GM23338 (cell line): ENCODE measurements around the gene SPRR2B. TPM values are rescaled to one million over a fixed set of nuclear protein-coding genes. Genes with fewer than 3 reads are reported as not detected.
A peak's percentile ranks its signal among the peaks of the same experiment; 100 is the strongest.
"Not testable (repeated sequence)": the region's sequence is repeated elsewhere in the genome, so short reads cannot be mapped to it uniquely, and the experiment has no call there.

Experiments
- ATAC-seq: fragments of 200-7000 bp; cut with Tn5 transposase; 3 replicates; pipeline ENCODE4 v1.9.1; 2020
- DNase-seq: peaks from one replicate; pipeline ENCODE4 v3.0.0-alpha.2; 2015; ENCODE audit warnings: low spot score
- H2AFZ ChIP-seq: fragments of 200-600 bp; sonication (generic); 2 replicates; pipeline ENCODE4 v1.8.0; 2016; ENCODE audit warnings: antibody characterized with exemption, mild to moderate bottlenecking, moderate library complexity
- H3F3A ChIP-seq: fragments of 200-600 bp; sonication (generic); replicated peaks from 2 replicates; pipeline ENCODE4 v1.8.0; 2017; ENCODE audit warnings: antibody characterized with exemption, mixed run types, low read depth
- H3K27ac ChIP-seq: fragments of 200-600 bp; sonication (generic); 2 replicates; pipeline ENCODE4 v1.6.1; 2016; ENCODE audit warnings: low read depth
- H3K27me3 ChIP-seq: fragments of 200-600 bp; sonication (generic); 2 replicates; pipeline ENCODE4 v1.8.0; 2016; ENCODE audit warnings: mild to moderate bottlenecking, mixed run types, moderate library complexity; ENCODE audit not compliant: insufficient read depth
- H3K36me3 ChIP-seq: fragments of 200-600 bp; sonication (generic); 2 replicates; pipeline ENCODE4 v1.8.0; 2016; ENCODE audit warnings: mild to moderate bottlenecking; ENCODE audit not compliant: insufficient read depth
- H3K4me1 ChIP-seq: fragments of 200-600 bp; sonication (generic); 2 replicates; pipeline ENCODE4 v1.8.0; 2016; ENCODE audit warnings: mild to moderate bottlenecking, moderate library complexity; ENCODE audit not compliant: insufficient read depth
- H3K4me2 ChIP-seq: fragments of 200-600 bp; sonication (generic); 2 replicates; pipeline ENCODE4 v1.7.1; 2017; ENCODE audit warnings: mixed run types
- H3K4me3 ChIP-seq: fragments of 200-600 bp; sonication (generic); 2 replicates; pipeline ENCODE4 v1.6.1; 2016; ENCODE audit warnings: mixed run types
- H3K79me2 ChIP-seq: fragments of 200-600 bp; sonication (generic); replicated peaks from 2 replicates; pipeline ENCODE4 v1.8.0; 2017; ENCODE audit warnings: mild to moderate bottlenecking; ENCODE audit not compliant: insufficient read depth
- H3K9me2 ChIP-seq: fragments of 200-600 bp; sonication (generic); 2 replicates; pipeline ENCODE4 v1.8.0; 2017; ENCODE audit not compliant: insufficient read depth
- H4K20me1 ChIP-seq: fragments of 200-600 bp; sonication (generic); replicated peaks from 2 replicates; pipeline ENCODE4 v1.8.0; 2017; ENCODE audit warnings: mild to moderate bottlenecking; ENCODE audit not compliant: insufficient read depth
- H3K27ac Mint-ChIP-seq: 2 replicates; pipeline ENCODE4 v1.8.0; 2020; ENCODE audit warnings: inconsistent platforms, mild to moderate bottlenecking, moderate library complexity, mixed read lengths
- H3K27me3 Mint-ChIP-seq: 3 replicates; pipeline ENCODE4 v1.8.0; 2022; ENCODE audit warnings: low read depth, mild to moderate bottlenecking, moderate library complexity, mixed read lengths, inconsistent platforms; ENCODE audit not compliant: insufficient read depth, poor library complexity
- H3K36me3 Mint-ChIP-seq: 3 replicates; pipeline ENCODE4 v1.8.0; 2021; ENCODE audit warnings: low read depth, mild to moderate bottlenecking, inconsistent platforms, moderate library complexity, mixed read lengths
- H3K4me1 Mint-ChIP-seq: 3 replicates; pipeline ENCODE4 v1.8.0; 2020; ENCODE audit warnings: mild to moderate bottlenecking, inconsistent platforms, mixed read lengths
- H3K4me3 Mint-ChIP-seq: 3 replicates; pipeline ENCODE4 v1.8.0; 2021; ENCODE audit warnings: moderate library complexity, mild to moderate bottlenecking, inconsistent platforms, mixed read lengths
- H3K9me3 Mint-ChIP-seq: 3 replicates; pipeline ENCODE4 v1.8.0; 2020; ENCODE audit warnings: moderate library complexity, mild to moderate bottlenecking, inconsistent platforms, mixed read lengths
- EZH2phosphoT487 ChIP-seq: fragments of 200-600 bp; sonication (generic); IDR thresholded peaks from one replicate; pipeline ENCODE4 v1.8.1; 2018; ENCODE audit warnings: antibody characterized with exemption; ENCODE audit not compliant: unreplicated experiment
- JUNB ChIP-seq: IDR thresholded peaks from one replicate; pipeline ENCODE4 v1.6.1; 2016; ENCODE audit warnings: antibody characterized with exemption; ENCODE audit not compliant: unreplicated experiment
- NANOG ChIP-seq: IDR thresholded peaks from 2 replicates; pipeline ENCODE4 v1.6.1; 2016; ENCODE audit warnings: antibody characterized with exemption, borderline replicate concordance
- POLR2AphosphoS5 ChIP-seq: IDR thresholded peaks from 2 replicates; pipeline ENCODE4 v1.6.1; 2016; ENCODE audit warnings: antibody characterized with exemption, low read depth
- STAT1 ChIP-seq: IDR thresholded peaks from one replicate; pipeline ENCODE4 v1.6.1; 2016; ENCODE audit warnings: antibody characterized with exemption; ENCODE audit not compliant: unreplicated experiment
- ZNF114 ChIP-seq: fragments of 250-450 bp; sonication (Bioruptor Pico); IDR thresholded peaks from 2 replicates; pipeline ENCODE4 v1.5.0; 2020; ENCODE audit warnings: mild to moderate bottlenecking, moderate library complexity
- ZNF331 ChIP-seq: fragments of 250-450 bp; sonication (Bioruptor Pico); IDR thresholded peaks from 2 replicates; pipeline ENCODE4 v1.5.0; 2020; ENCODE audit warnings: low read depth, mild to moderate bottlenecking, moderate library complexity
- ZNF462 ChIP-seq: fragments of 250-450 bp; sonication (Bioruptor Pico); IDR thresholded peaks from 2 replicates; pipeline ENCODE4 v1.5.0; 2020; ENCODE audit warnings: mild to moderate bottlenecking, moderate library complexity
- polyA plus RNA-seq: library from polyadenylated mRNA; unstranded; fragments of >200 nt; fragmentation: Nextera tagmentation; extraction: Ambion mirVana; gene quantifications from 2 replicates; pipeline ENCODE4 v1.2.1, GENCODE V29; 2016
- total RNA-seq: library from RNA; depleted of rRNA; stranded (reverse); fragments of >200 nt; shearing (Covaris generic); gene quantifications from 2 replicates; pipeline ENCODE4 v1.2.3, GENCODE V29; 2014
- TF ChIP-seq, protein P1 (sequence below): IDR thresholded peaks from one replicate; pipeline ENCODE4 v1.6.1; 2018; ENCODE audit warnings: antibody characterized with exemption; ENCODE audit not compliant: unreplicated experiment

The SPRR2B gene
- total and polyA plus RNA-seq, 2 experiments from 2014 or later: not detected

DNA sequence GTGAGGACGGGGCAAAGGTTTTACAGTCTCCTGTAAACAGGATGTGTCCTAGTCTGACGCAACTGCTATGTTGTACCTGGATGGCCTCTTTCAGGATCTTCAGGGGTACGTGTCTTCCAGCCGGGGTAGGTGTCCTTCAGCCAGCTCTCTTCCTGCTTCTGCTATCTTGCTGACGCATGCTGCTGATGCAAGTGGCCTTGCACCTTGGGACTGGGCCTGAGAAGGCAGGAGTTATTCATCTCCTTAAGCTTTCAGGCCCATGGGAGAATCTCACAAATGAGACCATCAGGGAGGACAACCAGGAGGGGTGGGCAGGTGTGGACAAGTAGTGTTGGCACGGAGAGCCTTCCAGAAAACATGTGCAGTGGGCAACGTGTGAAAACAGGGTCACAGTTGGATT, 48.3 kb downstream of the SPRR2B start:
- Histone ChIP-seq H3K79me2 (no peaks in the 10 kb centered on the region), H3F3A (no peaks in the 10 kb centered on the region), H3K27me3 (no peaks in the 10 kb centered on the region), H3K4me2 (no peak overlapping the region), H3K36me3 (no peaks in the 10 kb centered on the region), H3K4me1 (peaks cover 15% of the 10 kb centered on the region), H3K27ac (no peak overlapping the region), H3K4me3 (no peak overlapping the region), H2AFZ (no peak overlapping the region), H4K20me1 (no peaks in the 10 kb centered on the region), H3K9me2 (peaks cover 4% of the 10 kb centered on the region; the same call in 1 of the 2 replicates)
- Mint-ChIP-seq H3K9me3 (no peaks in the 10 kb centered on the region; the same call in none of the 3 replicates), H3K27me3 (peaks cover 6% of the 10 kb centered on the region), H3K4me3 (no peak overlapping the region), H3K27ac (0 out of 2 replicates have a peak overlapping the region, but pooled peaks have one; percentile 10), H3K4me1 (peaks cover 22% of the 10 kb centered on the region), H3K36me3 (no peaks in the 10 kb centered on the region)
- no peak for ATAC-seq
- DNase-seq: no peak
- TF ChIP-seq ZNF331 (CRISPR knock-in tag) (no peak), NANOG (no peak), ZNF462 (CRISPR knock-in tag) (no peak), STAT1 (no peak), EZH2phosphoT487 (no peak), JUNB (no peak), POLR2AphosphoS5 (no peak), ZNF114 (no peak)
- TF ChIP-seq, protein P1, sequence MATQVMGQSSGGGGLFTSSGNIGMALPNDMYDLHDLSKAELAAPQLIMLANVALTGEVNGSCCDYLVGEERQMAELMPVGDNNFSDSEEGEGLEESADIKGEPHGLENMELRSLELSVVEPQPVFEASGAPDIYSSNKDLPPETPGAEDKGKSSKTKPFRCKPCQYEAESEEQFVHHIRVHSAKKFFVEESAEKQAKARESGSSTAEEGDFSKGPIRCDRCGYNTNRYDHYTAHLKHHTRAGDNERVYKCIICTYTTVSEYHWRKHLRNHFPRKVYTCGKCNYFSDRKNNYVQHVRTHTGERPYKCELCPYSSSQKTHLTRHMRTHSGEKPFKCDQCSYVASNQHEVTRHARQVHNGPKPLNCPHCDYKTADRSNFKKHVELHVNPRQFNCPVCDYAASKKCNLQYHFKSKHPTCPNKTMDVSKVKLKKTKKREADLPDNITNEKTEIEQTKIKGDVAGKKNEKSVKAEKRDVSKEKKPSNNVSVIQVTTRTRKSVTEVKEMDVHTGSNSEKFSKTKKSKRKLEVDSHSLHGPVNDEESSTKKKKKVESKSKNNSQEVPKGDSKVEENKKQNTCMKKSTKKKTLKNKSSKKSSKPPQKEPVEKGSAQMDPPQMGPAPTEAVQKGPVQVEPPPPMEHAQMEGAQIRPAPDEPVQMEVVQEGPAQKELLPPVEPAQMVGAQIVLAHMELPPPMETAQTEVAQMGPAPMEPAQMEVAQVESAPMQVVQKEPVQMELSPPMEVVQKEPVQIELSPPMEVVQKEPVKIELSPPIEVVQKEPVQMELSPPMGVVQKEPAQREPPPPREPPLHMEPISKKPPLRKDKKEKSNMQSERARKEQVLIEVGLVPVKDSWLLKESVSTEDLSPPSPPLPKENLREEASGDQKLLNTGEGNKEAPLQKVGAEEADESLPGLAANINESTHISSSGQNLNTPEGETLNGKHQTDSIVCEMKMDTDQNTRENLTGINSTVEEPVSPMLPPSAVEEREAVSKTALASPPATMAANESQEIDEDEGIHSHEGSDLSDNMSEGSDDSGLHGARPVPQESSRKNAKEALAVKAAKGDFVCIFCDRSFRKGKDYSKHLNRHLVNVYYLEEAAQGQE: no peak

- not testable (repeated sequence) for H3K9me2 ChIP-seq, H2AFZ ChIP-seq, H3K27me3 ChIP-seq, H3K36me3 ChIP-seq, H3K27me3 Mint-ChIP-seq, DNase-seq, ATAC-seq, H3K9me3 Mint-ChIP-seq, H3K79me2 ChIP-seq, H3K4me3 ChIP-seq, H3K4me2 ChIP-seq, H3K36me3 Mint-ChIP-seq, H3F3A ChIP-seq, H3K4me3 Mint-ChIP-seq, H4K20me1 ChIP-seq, H3K27ac Mint-ChIP-seq, H3K27ac ChIP-seq
- H3K4me1 ChIP-seq: peaks cover 15% of the 10 kb centered on the region
- peaks cover 22% of the 10 kb centered on the region for H3K4me1 Mint-ChIP-seq
Observed at GRCh38 chr1:153022340-153022739, 49.1 kb downstream of the SPRR2B start.

DNA sequence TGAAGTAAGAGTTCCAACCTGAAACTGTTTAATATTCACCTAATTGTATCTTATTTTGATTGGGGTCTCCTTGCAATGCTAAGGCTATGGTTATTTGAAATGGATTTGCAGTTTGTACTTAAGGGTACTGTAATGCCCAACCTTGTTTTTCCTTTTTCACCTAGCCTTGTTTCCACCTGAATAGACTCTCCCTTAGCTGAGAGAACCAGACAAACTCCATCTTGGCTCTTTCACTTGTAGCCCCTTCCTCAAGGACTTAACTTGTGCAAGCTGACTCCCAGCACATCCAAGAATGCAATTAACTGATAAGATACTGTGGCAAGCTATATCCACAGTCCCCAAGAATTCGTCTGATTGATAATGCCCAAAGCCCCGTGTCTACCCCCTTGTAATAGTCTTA, 49.6 kb downstream of the SPRR2B start:
- not testable (repeated sequence) for H3K27me3 Mint-ChIP-seq, H3K27me3 ChIP-seq, H3K36me3 ChIP-seq, H3K79me2 ChIP-seq, H4K20me1 ChIP-seq, DNase-seq, H3K9me3 Mint-ChIP-seq, H3F3A ChIP-seq, ATAC-seq, H3K9me2 ChIP-seq, H3K4me3 Mint-ChIP-seq, H3K36me3 Mint-ChIP-seq, H3K27ac ChIP-seq, H3K4me3 ChIP-seq
- peaks cover 15% of the 10 kb centered on the region for H3K4me1 ChIP-seq
- H3K4me2 ChIP-seq: peak overlapping the region; percentile 34; the same call in 1 of the 2 replicates
- peak overlapping the region; percentile 6; the same call in 1 of the 2 replicates for H2AFZ ChIP-seq
- H3K27ac Mint-ChIP-seq: 0 out of 2 replicates have a peak overlapping the region, but pooled peaks have one; percentile 23
- peaks cover 22% of the 10 kb centered on the region for H3K4me1 Mint-ChIP-seq
